Measurements from ENCODE around the gene MS4A10. TPM values are rescaled to one million over a fixed set of nuclear protein-coding genes. Genes with fewer than 3 reads are reported as not detected.

Gene MS4A10
- total and polyA plus RNA-seq, 2 donors (not counting 1 experiment from before 2014, with no cell fraction given), result not detected

DNA sequence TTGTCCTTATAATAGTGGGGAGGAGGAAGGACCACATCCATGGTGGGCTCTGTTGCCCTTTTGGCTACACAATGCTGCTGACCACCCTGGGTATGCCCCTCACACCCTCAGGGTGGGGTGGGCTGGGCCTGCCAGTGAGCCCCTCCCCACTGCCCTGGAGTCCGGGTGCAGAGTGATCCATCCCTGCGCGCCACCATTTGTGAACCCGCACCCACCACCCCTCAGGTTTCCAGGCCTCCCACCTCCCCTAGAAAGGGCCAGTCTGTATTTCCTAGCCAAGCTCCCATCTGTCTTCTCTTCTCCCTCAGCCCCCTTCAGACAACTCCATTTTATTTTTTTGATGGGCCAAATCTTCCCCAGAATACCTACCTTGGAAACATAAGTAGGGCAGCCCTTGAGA, 25.0 kb downstream of the MS4A10 start:
- Histone ChIP-seq H4K20me1 (ENCODE audit: control insufficient read depth, insufficient read depth, low read length, poor library complexity, severe bottlenecking) (no peaks in the 10 kb centered on the region), H3K4me3 (ENCODE audit: control extremely low read depth in 1 of 5, extremely low read depth in 1 of 5, insufficient read depth in 1 of 5, low read depth in 2 of 5, low read length in 4 of 5) (no peak overlapping the region), H3K4me1 (ENCODE audit: control insufficient read depth in 2 of 2, insufficient read depth in 2 of 2, low read length in 2 of 2) (no peaks in the 10 kb centered on the region), H3K36me3 (replicated peaks in 1 of 2; ENCODE audit: control extremely low read depth in 1 of 2, control insufficient read depth in 1 of 2, extremely low read depth in 1 of 2, insufficient read depth in 2 of 2, low read length in 1 of 2) (no peaks in the 10 kb centered on the region), H3K79me2 (ENCODE audit: control insufficient read depth, insufficient read depth, low read length) (no peaks in the 10 kb centered on the region), H3K9me3 (ENCODE audit: control extremely low read depth in 1 of 3, control insufficient read depth in 2 of 3, insufficient read depth in 1 of 3, low read length in 2 of 3) (no peaks in the 10 kb centered on the region), H3K4me2 (replicated peaks; ENCODE audit: low read depth, low read length, poor library complexity, severe bottlenecking) (no peak overlapping the region), H3K27me3 (replicated peaks in 1 of 4; ENCODE audit: control extremely low read depth in 1 of 4, control insufficient read depth in 3 of 4, insufficient read depth in 4 of 4, low read length in 3 of 4) (no peaks in the 10 kb centered on the region), H2AFZ (ENCODE audit: insufficient read depth, low read depth, low read length, poor library complexity, severe bottlenecking) (no peak overlapping the region), H3K9ac (ENCODE audit: low read length) (no peak overlapping the region), H3K27ac (ENCODE audit: low read length in 2 of 2) (no peak overlapping the region)
- peaks cover 39% of the 10 kb centered on the region for H3K27me3 Mint-ChIP-seq
- intact Hi-C loops (cut with micrococcal nuclease), result no loop called here
- no peaks in the 10 kb centered on the region for H3K9me3 Mint-ChIP-seq (ENCODE audit: insufficient read depth)
- DNase-seq (no peak), ATAC-seq (ENCODE audit: low read depth) (no peak)
- 96% methylated on average over 4 of the region's 4 CpGs for WGBS (ENCODE audit: insufficient coverage)
- H3K4me1 Mint-ChIP-seq, result no peaks in the 10 kb centered on the region
- no peak overlapping the region for H3K4me3 Mint-ChIP-seq
- H3K27ac Mint-ChIP-seq, result no peak overlapping the region
- POLR2A ChIA-PET, result no interaction called here
- CTCF ChIA-PET, result no interaction called here
- TF ChIP-seq EZH2 (IDR thresholded peaks at IDR 0.05; ENCODE audit: borderline replicate concordance, insufficient read depth, low read depth, low read length, poor library complexity, severe bottlenecking), result no peak
- TF ChIP-seq, protein P1, sequence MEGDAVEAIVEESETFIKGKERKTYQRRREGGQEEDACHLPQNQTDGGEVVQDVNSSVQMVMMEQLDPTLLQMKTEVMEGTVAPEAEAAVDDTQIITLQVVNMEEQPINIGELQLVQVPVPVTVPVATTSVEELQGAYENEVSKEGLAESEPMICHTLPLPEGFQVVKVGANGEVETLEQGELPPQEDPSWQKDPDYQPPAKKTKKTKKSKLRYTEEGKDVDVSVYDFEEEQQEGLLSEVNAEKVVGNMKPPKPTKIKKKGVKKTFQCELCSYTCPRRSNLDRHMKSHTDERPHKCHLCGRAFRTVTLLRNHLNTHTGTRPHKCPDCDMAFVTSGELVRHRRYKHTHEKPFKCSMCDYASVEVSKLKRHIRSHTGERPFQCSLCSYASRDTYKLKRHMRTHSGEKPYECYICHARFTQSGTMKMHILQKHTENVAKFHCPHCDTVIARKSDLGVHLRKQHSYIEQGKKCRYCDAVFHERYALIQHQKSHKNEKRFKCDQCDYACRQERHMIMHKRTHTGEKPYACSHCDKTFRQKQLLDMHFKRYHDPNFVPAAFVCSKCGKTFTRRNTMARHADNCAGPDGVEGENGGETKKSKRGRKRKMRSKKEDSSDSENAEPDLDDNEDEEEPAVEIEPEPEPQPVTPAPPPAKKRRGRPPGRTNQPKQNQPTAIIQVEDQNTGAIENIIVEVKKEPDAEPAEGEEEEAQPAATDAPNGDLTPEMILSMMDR (IDR thresholded peaks at IDR 0.05), result no peak

DNA sequence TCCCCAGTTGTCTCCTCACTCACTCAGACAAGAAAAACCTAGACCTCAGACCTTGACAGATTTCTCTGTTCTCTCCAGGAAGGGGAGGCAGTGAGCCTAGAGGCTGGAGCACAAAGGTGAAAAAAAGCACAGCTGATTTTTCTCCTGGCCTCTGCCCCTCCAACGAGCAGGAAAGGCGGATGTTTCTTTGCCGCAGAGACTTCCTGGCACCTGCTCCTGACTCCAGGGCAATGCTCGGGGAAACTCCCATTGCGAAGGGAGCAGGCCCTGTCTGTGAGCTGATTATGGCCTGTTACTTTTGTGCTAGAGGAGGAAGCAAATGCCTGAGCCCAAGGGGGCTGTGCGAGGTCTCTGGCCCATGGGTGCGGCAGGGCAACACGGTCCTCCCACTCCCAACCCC, 25.4 kb downstream of the MS4A10 start:
- intact Hi-C loops (cut with micrococcal nuclease), result no loop called here
- Histone ChIP-seq H4K20me1 (ENCODE audit: control insufficient read depth, insufficient read depth, low read length, poor library complexity, severe bottlenecking) (no peaks in the 10 kb centered on the region), H3K9ac (ENCODE audit: low read length) (no peak overlapping the region), H3K36me3 (replicated peaks in 1 of 2; ENCODE audit: control extremely low read depth in 1 of 2, control insufficient read depth in 1 of 2, extremely low read depth in 1 of 2, insufficient read depth in 2 of 2, low read length in 1 of 2) (no peaks in the 10 kb centered on the region), H3K9me3 (ENCODE audit: control extremely low read depth in 1 of 3, control insufficient read depth in 2 of 3, insufficient read depth in 1 of 3, low read length in 2 of 3) (no peaks in the 10 kb centered on the region), H3K4me1 (ENCODE audit: control insufficient read depth in 2 of 2, insufficient read depth in 2 of 2, low read length in 2 of 2) (no peaks in the 10 kb centered on the region), H3K4me3 (ENCODE audit: control extremely low read depth in 1 of 5, extremely low read depth in 1 of 5, insufficient read depth in 1 of 5, low read depth in 2 of 5, low read length in 4 of 5) (no peak overlapping the region), H3K79me2 (ENCODE audit: control insufficient read depth, insufficient read depth, low read length) (no peaks in the 10 kb centered on the region), H2AFZ (ENCODE audit: insufficient read depth, low read depth, low read length, poor library complexity, severe bottlenecking) (no peak overlapping the region), H3K27ac (ENCODE audit: low read length in 2 of 2) (no peak overlapping the region), H3K4me2 (replicated peaks; ENCODE audit: low read depth, low read length, poor library complexity, severe bottlenecking) (no peak overlapping the region), H3K27me3 (replicated peaks in 1 of 4; ENCODE audit: control extremely low read depth in 1 of 4, control insufficient read depth in 3 of 4, insufficient read depth in 4 of 4, low read length in 3 of 4) (no peaks in the 10 kb centered on the region)
- Mint-ChIP-seq H3K4me3 (no peak overlapping the region), H3K27ac (no peak overlapping the region), H3K9me3 (ENCODE audit: insufficient read depth) (no peaks in the 10 kb centered on the region), H3K4me1 (no peaks in the 10 kb centered on the region), H3K27me3 (peaks cover 36% of the 10 kb centered on the region)
- POLR2A ChIA-PET, result no interaction called here
- CTCF ChIA-PET, result no interaction called here
- ATAC-seq (ENCODE audit: low read depth) (no peak), DNase-seq (no peak)
- WGBS (ENCODE audit: insufficient coverage), result 13% methylated on average over 7 of the region's 8 CpGs
- no peak for TF ChIP-seq EZH2 (IDR thresholded peaks at IDR 0.05; ENCODE audit: borderline replicate concordance, insufficient read depth, low read depth, low read length, poor library complexity, severe bottlenecking)
- TF ChIP-seq, protein P1 (IDR thresholded peaks at IDR 0.05), result no peak

Measured in B cell (primary cell).